GM23338 (cell line): ENCODE measurements around the gene LURAP1L. TPM values are rescaled to one million over a fixed set of nuclear protein-coding genes. Genes with fewer than 3 reads are reported as not detected.

Experiments used
- ATAC-seq: fragments of 200-7000 bp; cut with Tn5 transposase; 3 replicates; pipeline ENCODE4 v1.9.1; 2020
- DNase-seq: peaks from one replicate; pipeline ENCODE4 v3.0.0-alpha.2; 2015; ENCODE audit warnings: low spot score
- H2AFZ ChIP-seq: fragments of 200-600 bp; sonication (generic); 2 replicates; pipeline ENCODE4 v1.8.0; 2016; ENCODE audit warnings: antibody characterized with exemption, mild to moderate bottlenecking, moderate library complexity
- H3F3A ChIP-seq: fragments of 200-600 bp; sonication (generic); replicated peaks from 2 replicates; pipeline ENCODE4 v1.8.0; 2017; ENCODE audit warnings: antibody characterized with exemption, mixed run types, low read depth
- H3K27ac ChIP-seq: fragments of 200-600 bp; sonication (generic); 2 replicates; pipeline ENCODE4 v1.6.1; 2016; ENCODE audit warnings: low read depth
- H3K27me3 ChIP-seq: fragments of 200-600 bp; sonication (generic); 2 replicates; pipeline ENCODE4 v1.8.0; 2016; ENCODE audit warnings: mild to moderate bottlenecking, mixed run types, moderate library complexity; ENCODE audit not compliant: insufficient read depth
- H3K36me3 ChIP-seq: fragments of 200-600 bp; sonication (generic); 2 replicates; pipeline ENCODE4 v1.8.0; 2016; ENCODE audit warnings: mild to moderate bottlenecking; ENCODE audit not compliant: insufficient read depth
- H3K4me1 ChIP-seq: fragments of 200-600 bp; sonication (generic); 2 replicates; pipeline ENCODE4 v1.8.0; 2016; ENCODE audit warnings: mild to moderate bottlenecking, moderate library complexity; ENCODE audit not compliant: insufficient read depth
- H3K4me2 ChIP-seq: fragments of 200-600 bp; sonication (generic); 2 replicates; pipeline ENCODE4 v1.7.1; 2017; ENCODE audit warnings: mixed run types
- H3K4me3 ChIP-seq: fragments of 200-600 bp; sonication (generic); 2 replicates; pipeline ENCODE4 v1.6.1; 2016; ENCODE audit warnings: mixed run types
- H3K79me2 ChIP-seq: fragments of 200-600 bp; sonication (generic); replicated peaks from 2 replicates; pipeline ENCODE4 v1.8.0; 2017; ENCODE audit warnings: mild to moderate bottlenecking; ENCODE audit not compliant: insufficient read depth
- H3K9me2 ChIP-seq: fragments of 200-600 bp; sonication (generic); 2 replicates; pipeline ENCODE4 v1.8.0; 2017; ENCODE audit not compliant: insufficient read depth
- H4K20me1 ChIP-seq: fragments of 200-600 bp; sonication (generic); replicated peaks from 2 replicates; pipeline ENCODE4 v1.8.0; 2017; ENCODE audit warnings: mild to moderate bottlenecking; ENCODE audit not compliant: insufficient read depth
- H3K27ac Mint-ChIP-seq: 2 replicates; pipeline ENCODE4 v1.8.0; 2020; ENCODE audit warnings: inconsistent platforms, mild to moderate bottlenecking, moderate library complexity, mixed read lengths
- H3K27me3 Mint-ChIP-seq: 3 replicates; pipeline ENCODE4 v1.8.0; 2022; ENCODE audit warnings: low read depth, mild to moderate bottlenecking, moderate library complexity, mixed read lengths, inconsistent platforms; ENCODE audit not compliant: insufficient read depth, poor library complexity
- H3K36me3 Mint-ChIP-seq: 3 replicates; pipeline ENCODE4 v1.8.0; 2021; ENCODE audit warnings: low read depth, mild to moderate bottlenecking, inconsistent platforms, moderate library complexity, mixed read lengths
- H3K4me1 Mint-ChIP-seq: 3 replicates; pipeline ENCODE4 v1.8.0; 2020; ENCODE audit warnings: mild to moderate bottlenecking, inconsistent platforms, mixed read lengths
- H3K4me3 Mint-ChIP-seq: 3 replicates; pipeline ENCODE4 v1.8.0; 2021; ENCODE audit warnings: moderate library complexity, mild to moderate bottlenecking, inconsistent platforms, mixed read lengths
- H3K9me3 Mint-ChIP-seq: 3 replicates; pipeline ENCODE4 v1.8.0; 2020; ENCODE audit warnings: moderate library complexity, mild to moderate bottlenecking, inconsistent platforms, mixed read lengths
- ETS1 ChIP-seq: IDR thresholded peaks from 2 replicates; pipeline ENCODE4 v1.6.1; 2016; ENCODE audit warnings: antibody characterized with exemption
- EZH2phosphoT487 ChIP-seq: fragments of 200-600 bp; sonication (generic); IDR thresholded peaks from one replicate; pipeline ENCODE4 v1.8.1; 2018; ENCODE audit warnings: antibody characterized with exemption; ENCODE audit not compliant: unreplicated experiment
- JUNB ChIP-seq: IDR thresholded peaks from one replicate; pipeline ENCODE4 v1.6.1; 2016; ENCODE audit warnings: antibody characterized with exemption; ENCODE audit not compliant: unreplicated experiment
- REST ChIP-seq: IDR thresholded peaks from one replicate; pipeline ENCODE4 v1.6.1; 2018; ENCODE audit warnings: antibody characterized with exemption; ENCODE audit not compliant: unreplicated experiment
- STAT1 ChIP-seq: IDR thresholded peaks from one replicate; pipeline ENCODE4 v1.6.1; 2016; ENCODE audit warnings: antibody characterized with exemption; ENCODE audit not compliant: unreplicated experiment
- ZNF462 ChIP-seq: fragments of 250-450 bp; sonication (Bioruptor Pico); IDR thresholded peaks from 2 replicates; pipeline ENCODE4 v1.5.0; 2020; ENCODE audit warnings: mild to moderate bottlenecking, moderate library complexity
- polyA plus RNA-seq: library from polyadenylated mRNA; unstranded; fragments of >200 nt; fragmentation: Nextera tagmentation; extraction: Ambion mirVana; gene quantifications from 2 replicates; pipeline ENCODE4 v1.2.1, GENCODE V29; 2016
- total RNA-seq: library from RNA; depleted of rRNA; stranded (reverse); fragments of >200 nt; shearing (Covaris generic); gene quantifications from 2 replicates; pipeline ENCODE4 v1.2.3, GENCODE V29; 2014

LURAP1L gene
- total and polyA plus RNA-seq, 2 experiments from 2014 or later: 1.2 to 1.6 TPM

GRCh38 chr9:12808569-12808968, 33.7 kb downstream of the LURAP1L start:
- no peak overlapping the region for H2AFZ ChIP-seq
- TF ChIP-seq STAT1 (no peak), EZH2phosphoT487 (no peak), ZNF462 (CRISPR knock-in tag) (no peak), ETS1 (no peak), JUNB (no peak)
- no peak overlapping the region for H3K27ac ChIP-seq
- no peak for DNase-seq
- Mint-ChIP-seq H3K9me3 (no peaks in the 10 kb centered on the region), H3K36me3 (no peaks in the 10 kb centered on the region), H3K4me1 (no peaks in the 10 kb centered on the region), H3K27me3 (no peaks in the 10 kb centered on the region), H3K27ac (no peak overlapping the region), H3K4me3 (no peak overlapping the region)
- no peak overlapping the region for H3K4me2 ChIP-seq
- H3K4me3 ChIP-seq: no peak overlapping the region
- no peaks in the 10 kb centered on the region for H3K4me1 ChIP-seq
- no peaks in the 10 kb centered on the region for H3F3A ChIP-seq
- H4K20me1 ChIP-seq: no peaks in the 10 kb centered on the region
- H3K79me2 ChIP-seq: no peaks in the 10 kb centered on the region
- no peaks in the 10 kb centered on the region for H3K27me3 ChIP-seq
- ATAC-seq: no peak
- no peaks in the 10 kb centered on the region for H3K36me3 ChIP-seq
- H3K9me2 ChIP-seq: no peaks in the 10 kb centered on the region

- Histone ChIP-seq H3K79me2 (no peaks in the 10 kb centered on the region), H3K4me2 (no peak overlapping the region), H3K9me2 (no peaks in the 10 kb centered on the region), H3K4me3 (no peak overlapping the region), H4K20me1 (no peaks in the 10 kb centered on the region), H3K36me3 (no peaks in the 10 kb centered on the region), H3K27me3 (no peaks in the 10 kb centered on the region), H3K27ac (no peak overlapping the region), H3K4me1 (no peaks in the 10 kb centered on the region), H3F3A (no peaks in the 10 kb centered on the region), H2AFZ (no peak overlapping the region)
- Mint-ChIP-seq H3K9me3 (no peaks in the 10 kb centered on the region), H3K4me1 (peaks cover 7% of the 10 kb centered on the region; the same call in 2 of the 3 replicates), H3K27ac (no peak overlapping the region), H3K36me3 (no peaks in the 10 kb centered on the region), H3K4me3 (no peak overlapping the region), H3K27me3 (no peaks in the 10 kb centered on the region)
- DNase-seq (no peak), ATAC-seq (no peak)
- no peak for TF ChIP-seq REST
Measured at GRCh38 chr9:12809720-12810119, 34.9 kb downstream of the LURAP1L start.
